Measurements from ENCODE around the gene HHLA2.

The HHLA2 gene

DNA sequence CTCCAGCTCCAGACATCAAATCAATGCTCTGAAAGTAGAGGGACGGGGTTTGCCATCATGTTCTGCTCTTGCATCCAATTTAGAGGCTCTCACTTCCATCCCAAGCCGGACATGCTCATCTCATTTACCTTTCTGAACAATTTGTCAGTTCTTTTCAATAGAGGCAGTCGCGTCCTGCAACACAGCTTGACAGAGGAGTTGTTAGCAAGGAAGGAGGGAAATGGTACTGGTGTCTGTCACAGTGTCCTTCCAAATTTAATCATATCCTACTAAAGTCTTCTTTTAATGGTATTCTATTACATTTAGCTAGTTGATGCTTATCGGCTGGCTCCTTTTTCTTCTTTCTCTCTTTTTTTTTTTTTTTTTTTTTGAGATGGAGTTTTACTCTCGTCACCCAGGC is 45.6 kb downstream of the HHLA2 start:
- DNase-seq (ENCODE audit: low read depth), result no peak
- TF ChIP-seq, protein P1, sequence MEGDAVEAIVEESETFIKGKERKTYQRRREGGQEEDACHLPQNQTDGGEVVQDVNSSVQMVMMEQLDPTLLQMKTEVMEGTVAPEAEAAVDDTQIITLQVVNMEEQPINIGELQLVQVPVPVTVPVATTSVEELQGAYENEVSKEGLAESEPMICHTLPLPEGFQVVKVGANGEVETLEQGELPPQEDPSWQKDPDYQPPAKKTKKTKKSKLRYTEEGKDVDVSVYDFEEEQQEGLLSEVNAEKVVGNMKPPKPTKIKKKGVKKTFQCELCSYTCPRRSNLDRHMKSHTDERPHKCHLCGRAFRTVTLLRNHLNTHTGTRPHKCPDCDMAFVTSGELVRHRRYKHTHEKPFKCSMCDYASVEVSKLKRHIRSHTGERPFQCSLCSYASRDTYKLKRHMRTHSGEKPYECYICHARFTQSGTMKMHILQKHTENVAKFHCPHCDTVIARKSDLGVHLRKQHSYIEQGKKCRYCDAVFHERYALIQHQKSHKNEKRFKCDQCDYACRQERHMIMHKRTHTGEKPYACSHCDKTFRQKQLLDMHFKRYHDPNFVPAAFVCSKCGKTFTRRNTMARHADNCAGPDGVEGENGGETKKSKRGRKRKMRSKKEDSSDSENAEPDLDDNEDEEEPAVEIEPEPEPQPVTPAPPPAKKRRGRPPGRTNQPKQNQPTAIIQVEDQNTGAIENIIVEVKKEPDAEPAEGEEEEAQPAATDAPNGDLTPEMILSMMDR (conservative IDR thresholded peaks at IDR 0.05; ENCODE audit: low read depth, low read length), result no peak
- no peak overlapping the region for H3K4me3 ChIP-seq (ENCODE audit: low read length)

DNA sequence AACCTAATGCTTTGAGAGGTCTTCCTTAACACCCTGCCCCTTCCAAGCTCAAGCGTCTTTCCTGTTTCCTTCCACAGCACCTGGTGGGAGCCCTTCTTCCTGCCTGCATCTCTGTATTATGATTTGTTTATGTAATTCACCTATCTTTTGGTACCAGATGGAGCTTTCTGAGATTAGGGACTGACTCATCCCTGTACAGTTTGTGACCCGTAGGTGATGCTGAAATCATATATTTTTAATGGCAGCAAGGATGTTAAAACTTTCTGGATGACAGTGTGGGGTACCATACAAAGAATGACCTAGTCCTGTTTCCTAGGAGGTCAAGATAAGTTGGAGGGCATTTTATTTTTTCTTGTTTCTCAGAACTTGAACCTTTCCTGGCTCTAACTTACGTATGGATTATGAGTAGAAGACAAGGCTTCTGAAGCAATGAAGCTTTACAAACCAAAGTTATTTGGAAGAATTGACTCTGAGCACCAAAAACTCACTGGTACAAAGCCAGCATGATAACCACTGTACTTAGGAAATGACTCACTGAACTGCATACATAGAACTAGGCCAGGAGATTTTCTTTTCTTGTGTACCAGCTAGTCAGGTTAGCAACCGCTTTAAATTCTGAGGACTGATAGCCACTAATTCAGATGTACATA is 46.6 kb downstream of the HHLA2 start:
- no peak for DNase-seq (ENCODE audit: low read depth)
- H3K4me3 ChIP-seq (ENCODE audit: low read length), result no peak overlapping the region
- TF ChIP-seq, protein P1 (conservative IDR thresholded peaks at IDR 0.05; ENCODE audit: low read depth, low read length), result no peak

DNA sequence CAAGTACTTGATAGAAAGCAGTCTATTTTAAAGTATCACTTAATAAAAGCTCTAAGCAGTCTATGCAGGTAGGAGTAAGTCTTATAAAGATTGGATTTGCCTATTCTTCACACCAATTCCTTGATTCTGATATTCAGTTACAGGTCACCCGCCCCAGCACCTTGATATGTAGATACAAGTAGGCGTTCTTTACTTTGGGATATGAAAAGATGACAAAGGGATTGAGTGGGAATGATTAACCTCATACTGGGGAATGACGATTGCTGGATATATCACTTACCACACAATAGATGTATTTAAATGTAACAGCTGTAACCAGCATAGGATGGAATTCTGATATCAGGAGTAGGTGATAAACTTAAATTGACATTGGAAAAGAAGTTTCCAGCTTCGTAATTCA is 47.1 kb downstream of the HHLA2 start:
- DNase-seq (ENCODE audit: low read depth), result no peak
- TF ChIP-seq, protein P1 (conservative IDR thresholded peaks at IDR 0.05; ENCODE audit: low read depth, low read length), result no peak
- H3K4me3 ChIP-seq (ENCODE audit: low read length), result no peak overlapping the region

DNA sequence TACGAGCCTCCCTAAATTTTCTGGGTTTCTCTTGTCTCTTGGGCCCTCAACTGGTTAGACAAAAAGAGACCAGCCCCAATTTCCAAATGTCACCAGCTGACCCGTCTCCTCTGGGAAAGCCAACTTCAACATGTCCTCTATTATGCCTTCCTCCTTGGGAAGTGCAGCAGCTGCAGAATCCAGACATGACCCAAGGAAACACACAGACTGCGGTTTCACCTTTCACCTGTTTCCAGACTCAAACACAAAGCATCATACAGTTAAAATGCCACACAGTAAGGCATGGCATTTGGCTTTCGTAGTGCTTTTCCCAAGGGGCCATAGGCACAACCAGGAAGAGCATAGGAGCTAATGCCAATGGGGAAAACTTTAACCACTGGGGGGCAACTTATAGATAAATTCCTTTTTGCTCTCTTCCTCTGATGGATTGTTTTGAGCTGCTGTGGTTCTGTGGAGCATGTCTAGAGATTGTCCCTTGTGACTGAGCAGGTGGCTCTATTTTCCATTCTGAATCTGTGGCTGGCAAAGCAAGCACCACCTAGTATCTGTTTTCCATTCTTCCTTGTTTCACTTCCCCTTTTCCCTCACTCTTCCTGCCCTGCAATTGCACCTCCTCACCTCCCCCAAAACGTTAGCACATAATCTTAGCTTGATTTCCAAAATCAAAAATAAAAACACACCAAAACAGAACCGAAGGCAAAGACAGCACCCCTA is 49.3 kb downstream of the HHLA2 start:
- TF ChIP-seq, protein P1 (conservative IDR thresholded peaks at IDR 0.05; ENCODE audit: low read depth, low read length), result no peak
- H3K4me3 ChIP-seq (ENCODE audit: low read length), result no peak overlapping the region
- DNase-seq (ENCODE audit: low read depth), result no peak

DNA sequence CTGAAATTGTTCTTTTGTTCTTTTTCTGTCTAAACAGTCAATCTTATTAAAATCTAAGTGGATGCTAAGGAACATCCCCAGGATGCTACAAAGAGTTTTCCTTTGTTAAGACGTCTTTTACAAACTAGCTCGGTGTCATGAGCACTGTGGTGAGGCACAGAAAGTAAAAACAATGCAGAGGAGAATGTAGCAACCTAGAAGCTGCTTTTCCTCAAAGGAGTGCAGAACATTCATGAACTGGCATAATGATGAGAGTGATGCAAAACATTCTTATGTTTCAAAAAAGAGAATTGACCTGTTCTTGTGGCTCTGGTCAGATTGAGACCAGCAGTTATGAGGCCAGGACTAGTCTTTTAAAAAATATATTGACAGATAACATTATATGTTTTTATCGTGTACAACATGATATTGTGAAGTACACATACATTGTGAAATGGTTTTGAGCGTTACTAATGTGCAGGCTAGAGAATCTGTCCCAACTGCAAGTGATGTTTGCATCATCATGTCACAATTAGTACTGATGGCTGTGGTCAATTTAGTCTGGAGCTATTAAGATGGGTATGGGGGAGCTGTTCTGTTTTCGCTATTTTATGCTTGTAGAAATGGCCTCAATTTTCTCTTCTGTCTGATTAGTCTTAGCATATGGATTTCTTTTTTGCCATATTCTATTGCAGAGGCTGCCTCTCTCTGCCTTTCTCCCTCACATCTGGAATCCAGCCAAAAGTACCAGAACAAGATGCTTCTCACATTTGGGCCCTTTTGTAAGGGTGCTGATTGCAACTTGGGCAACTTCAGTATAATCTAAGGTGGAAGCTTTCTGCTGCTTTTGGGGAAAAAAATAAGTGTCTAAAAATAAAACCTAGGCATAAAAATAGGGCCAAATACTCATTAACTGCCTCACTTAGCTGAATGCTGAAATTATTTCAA is 50.2 kb downstream of the HHLA2 start:
- no peak overlapping the region for H3K4me3 ChIP-seq (ENCODE audit: low read length)
- DNase-seq (ENCODE audit: low read depth), result no peak

DNA sequence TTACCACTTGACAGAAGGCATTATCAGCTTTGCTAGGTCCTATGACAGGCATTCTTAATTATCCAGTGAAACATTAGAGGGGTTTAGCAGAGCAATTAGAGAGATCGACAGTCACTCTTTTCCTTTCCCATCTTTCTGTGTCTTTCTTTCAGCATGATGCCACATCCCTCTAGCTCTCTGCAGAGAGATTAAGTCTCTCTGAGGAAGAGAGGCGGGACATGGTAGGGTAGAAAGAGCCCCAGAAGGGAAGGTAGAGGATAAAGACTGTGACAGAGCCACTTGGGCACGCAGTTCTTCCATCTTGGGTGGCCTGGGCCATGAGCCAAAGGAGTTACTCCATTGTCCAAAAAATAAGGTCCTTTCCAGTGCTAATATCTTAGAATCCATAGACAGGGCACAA is 55.8 kb downstream of the HHLA2 start:
- TF ChIP-seq, protein P1 (conservative IDR thresholded peaks at IDR 0.05; ENCODE audit: low read depth, low read length), result no peak
- no peak overlapping the region for H3K4me3 ChIP-seq (ENCODE audit: low read length)
- DNase-seq (ENCODE audit: low read depth), result no peak

More for the DNA sequence above, 50.2 kb downstream of the HHLA2 start:
- TF ChIP-seq, protein P1 (conservative IDR thresholded peaks at IDR 0.05; ENCODE audit: low read depth, low read length), result no peak

Measured in retinal pigment epithelial cell (primary cell).